Gastroesophageal sphincter (tissue), 3 donors: ENCODE data around the gene ADCY2.

ENCODE experiments used
- EP300 ChIP-seq: sonication (generic); formaldehyde crosslinking; IDR thresholded peaks from one replicate; pipeline ENCODE4 v1.6.1; 2017; ENCODE audit warnings: antibody characterized with exemption, mild to moderate bottlenecking
- POLR2A ChIP-seq, 2 donors: fragments of 450-650 bp; IDR thresholded peaks; one replicate each; pipeline ENCODE4 v1.6.1; 2017; ENCODE audit warnings: antibody characterized with exemption in 2 of 2, mild to moderate bottlenecking in 2 of 2, moderate library complexity in 1 of 2
- TF ChIP-seq, protein P1 (sequence below), 4 experiments: fragments of 200-600 bp in 2 of 4; fragments of 450-650 bp in 2 of 4; sonication (generic) in 1 of 4; IDR thresholded peaks; one replicate each; pipeline ENCODE4 v1.5.1; 2017 to 2019; ENCODE audit warnings: antibody characterized with exemption in 4 of 4, mild to moderate bottlenecking in 2 of 4, moderate library complexity in 2 of 4

DNA sequence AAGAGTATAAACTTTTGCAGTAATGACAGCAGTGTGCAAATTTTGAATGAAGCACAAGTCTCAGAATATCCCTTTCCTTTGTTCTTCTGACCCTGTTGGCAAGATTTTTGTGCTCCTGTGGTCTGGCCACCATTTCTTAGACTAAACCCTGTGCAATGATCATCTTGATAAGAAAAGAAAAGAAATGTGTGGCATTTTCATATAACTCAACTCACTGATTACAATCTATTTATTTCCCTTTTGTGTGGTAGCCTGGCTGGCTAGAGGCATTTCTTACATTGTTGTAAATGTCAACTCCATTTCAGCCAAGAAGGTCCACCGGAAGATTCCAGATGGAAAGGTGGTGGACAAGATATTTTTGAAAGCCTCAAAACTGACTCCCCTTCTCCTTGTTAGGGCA lies 41.9 kb downstream of the ADCY2 start:
- TF ChIP-seq, protein P1, sequence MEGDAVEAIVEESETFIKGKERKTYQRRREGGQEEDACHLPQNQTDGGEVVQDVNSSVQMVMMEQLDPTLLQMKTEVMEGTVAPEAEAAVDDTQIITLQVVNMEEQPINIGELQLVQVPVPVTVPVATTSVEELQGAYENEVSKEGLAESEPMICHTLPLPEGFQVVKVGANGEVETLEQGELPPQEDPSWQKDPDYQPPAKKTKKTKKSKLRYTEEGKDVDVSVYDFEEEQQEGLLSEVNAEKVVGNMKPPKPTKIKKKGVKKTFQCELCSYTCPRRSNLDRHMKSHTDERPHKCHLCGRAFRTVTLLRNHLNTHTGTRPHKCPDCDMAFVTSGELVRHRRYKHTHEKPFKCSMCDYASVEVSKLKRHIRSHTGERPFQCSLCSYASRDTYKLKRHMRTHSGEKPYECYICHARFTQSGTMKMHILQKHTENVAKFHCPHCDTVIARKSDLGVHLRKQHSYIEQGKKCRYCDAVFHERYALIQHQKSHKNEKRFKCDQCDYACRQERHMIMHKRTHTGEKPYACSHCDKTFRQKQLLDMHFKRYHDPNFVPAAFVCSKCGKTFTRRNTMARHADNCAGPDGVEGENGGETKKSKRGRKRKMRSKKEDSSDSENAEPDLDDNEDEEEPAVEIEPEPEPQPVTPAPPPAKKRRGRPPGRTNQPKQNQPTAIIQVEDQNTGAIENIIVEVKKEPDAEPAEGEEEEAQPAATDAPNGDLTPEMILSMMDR (IDR thresholded peaks at IDR 0.05): no peak
- TF ChIP-seq POLR2A (IDR thresholded peaks at IDR 0.05): no peak
- TF ChIP-seq EP300: no peak
